Spleen (tissue), 7 donors: Measurements from ENCODE around the gene NENF.

Experiments
- CTCF ChIP-seq, 11 experiments: fragments of 200-600 bp in 7 of 11; fragments of 450-650 bp in 4 of 11; sonication (generic) in 4 of 11; IDR thresholded peaks in 8 of 11; conservative IDR thresholded peaks in 3 of 11; 1 replicate in 7 of 11; 2 replicates in 4 of 11; pipeline versions ENCODE4 v1.4.0 to v1.8.0; 2016 to 2021; ENCODE audit warnings: antibody characterized with exemption in 11 of 11, inconsistent platforms in 4 of 11, mild to moderate bottlenecking in 1 of 11
- POLR2A ChIP-seq, 3 donors: fragments of 450-650 bp; IDR thresholded peaks; one replicate each; pipeline ENCODE4 v1.5.1; 2017; ENCODE audit warnings: antibody characterized with exemption in 3 of 3, mild to moderate bottlenecking in 1 of 3
- donor health status: DM: no; HTN: no; CAD: no; lungs with moderate emphysema.
- donor health status: DM: no; HTN: no; CAD: no.
- donor health status: DM: no; HTN: no; CAD: no.

DNA sequence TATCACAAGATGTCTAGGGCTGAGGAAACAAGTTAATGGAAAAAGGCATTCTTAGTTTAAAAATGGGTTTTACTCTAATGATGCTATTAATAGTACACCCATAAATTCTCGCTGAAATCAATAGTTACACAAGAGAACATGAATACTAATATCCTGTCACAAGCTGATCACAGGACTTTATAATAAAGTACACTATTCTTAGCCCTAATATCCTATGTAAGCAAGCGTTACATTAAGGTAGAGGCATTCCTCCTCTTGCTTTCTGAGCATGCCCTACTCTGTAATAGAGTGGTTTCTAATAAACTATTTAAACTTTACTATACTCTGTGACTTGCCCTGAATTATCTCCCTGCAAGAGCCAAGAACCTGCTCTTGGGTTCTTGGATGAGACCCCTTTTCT, 11.6 kb upstream of the NENF start:
- TF ChIP-seq CTCF (IDR thresholded peaks at IDR 0.05 in 8 of 11, conservative IDR thresholded peaks at IDR 0.05 in 3 of 11): no peak
- no peak for TF ChIP-seq POLR2A (IDR thresholded peaks at IDR 0.05)
